GM12873 (cell line): ENCODE results near the gene DDX41.

Experiments
- TF ChIP-seq, protein P1 (sequence below): IDR thresholded peaks from 2 replicates; pipeline ENCODE4 v1.5.1; 2012; ENCODE audit warnings: low read depth, mild to moderate bottlenecking, moderate library complexity, low read length, control low read depth; ENCODE audit not compliant: insufficient read depth; ENCODE audit errors: missing control alignments

Gene DDX41

DNA sequence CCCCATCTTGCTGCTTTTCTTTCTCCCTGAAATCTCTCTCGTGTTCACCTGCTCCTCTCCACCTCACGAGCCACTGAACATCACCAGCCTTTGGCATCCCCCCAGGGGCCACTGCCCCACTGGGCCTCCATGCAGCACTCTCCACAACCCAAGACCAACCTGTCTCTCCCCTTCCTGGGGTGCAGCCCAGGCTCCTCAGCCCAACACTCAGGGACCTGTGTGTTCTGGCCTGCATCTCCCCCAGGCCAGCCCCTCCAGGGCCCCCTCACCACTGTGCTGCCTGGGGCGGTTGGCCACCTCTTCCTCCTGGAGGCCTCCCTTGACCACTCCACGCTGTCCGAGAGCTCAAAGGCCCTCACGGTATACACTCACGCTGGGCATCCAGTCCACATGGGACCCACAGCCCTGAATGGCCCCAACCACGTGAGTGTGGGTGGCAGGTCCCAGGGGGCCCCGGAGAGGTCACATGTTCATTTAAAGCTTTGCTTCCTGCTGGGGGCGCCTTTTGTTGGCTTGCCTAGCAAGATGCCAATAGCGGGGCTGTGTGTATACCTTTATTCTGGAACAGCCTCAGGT, 6.7 kb downstream of the DDX41 start:
- TF ChIP-seq, protein P1, sequence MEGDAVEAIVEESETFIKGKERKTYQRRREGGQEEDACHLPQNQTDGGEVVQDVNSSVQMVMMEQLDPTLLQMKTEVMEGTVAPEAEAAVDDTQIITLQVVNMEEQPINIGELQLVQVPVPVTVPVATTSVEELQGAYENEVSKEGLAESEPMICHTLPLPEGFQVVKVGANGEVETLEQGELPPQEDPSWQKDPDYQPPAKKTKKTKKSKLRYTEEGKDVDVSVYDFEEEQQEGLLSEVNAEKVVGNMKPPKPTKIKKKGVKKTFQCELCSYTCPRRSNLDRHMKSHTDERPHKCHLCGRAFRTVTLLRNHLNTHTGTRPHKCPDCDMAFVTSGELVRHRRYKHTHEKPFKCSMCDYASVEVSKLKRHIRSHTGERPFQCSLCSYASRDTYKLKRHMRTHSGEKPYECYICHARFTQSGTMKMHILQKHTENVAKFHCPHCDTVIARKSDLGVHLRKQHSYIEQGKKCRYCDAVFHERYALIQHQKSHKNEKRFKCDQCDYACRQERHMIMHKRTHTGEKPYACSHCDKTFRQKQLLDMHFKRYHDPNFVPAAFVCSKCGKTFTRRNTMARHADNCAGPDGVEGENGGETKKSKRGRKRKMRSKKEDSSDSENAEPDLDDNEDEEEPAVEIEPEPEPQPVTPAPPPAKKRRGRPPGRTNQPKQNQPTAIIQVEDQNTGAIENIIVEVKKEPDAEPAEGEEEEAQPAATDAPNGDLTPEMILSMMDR: peak; percentile 30

DNA sequence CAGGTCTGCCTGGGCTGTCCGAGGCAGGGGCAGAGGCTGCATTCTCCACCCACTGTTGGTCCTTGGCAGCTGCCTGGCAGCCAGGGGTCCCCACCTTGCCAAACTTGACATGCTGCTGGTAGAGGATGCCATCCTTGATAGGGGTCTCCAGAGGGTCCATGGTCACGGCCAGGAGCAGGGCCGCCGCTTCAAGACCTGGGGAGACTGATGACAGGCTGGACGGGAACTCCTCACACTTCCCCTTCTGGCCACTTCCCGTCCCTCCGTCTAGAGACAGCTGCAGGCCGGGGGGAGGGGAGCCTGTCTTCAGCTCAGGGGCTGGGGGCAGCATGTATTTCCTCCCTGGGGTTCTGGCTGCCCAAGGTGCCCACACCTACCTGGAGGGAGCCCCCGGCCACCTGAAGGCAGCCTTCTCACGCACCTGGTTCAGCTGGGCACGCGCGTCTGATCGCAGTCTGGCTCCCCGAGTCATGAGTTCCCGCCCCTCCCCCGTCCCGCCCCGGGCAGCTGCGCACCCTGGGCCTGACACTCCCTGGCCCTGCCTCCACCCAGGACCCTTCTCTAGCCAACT, 7.3 kb downstream of the DDX41 start, which contains the start of gene DOK3:
TSS of gene DOK3 (minus strand) at position 446 of the 571 bp plus-strand sequence. CDS start at position 160, 286 bp downstream.
- TF ChIP-seq, protein P1: no peak

DNA sequence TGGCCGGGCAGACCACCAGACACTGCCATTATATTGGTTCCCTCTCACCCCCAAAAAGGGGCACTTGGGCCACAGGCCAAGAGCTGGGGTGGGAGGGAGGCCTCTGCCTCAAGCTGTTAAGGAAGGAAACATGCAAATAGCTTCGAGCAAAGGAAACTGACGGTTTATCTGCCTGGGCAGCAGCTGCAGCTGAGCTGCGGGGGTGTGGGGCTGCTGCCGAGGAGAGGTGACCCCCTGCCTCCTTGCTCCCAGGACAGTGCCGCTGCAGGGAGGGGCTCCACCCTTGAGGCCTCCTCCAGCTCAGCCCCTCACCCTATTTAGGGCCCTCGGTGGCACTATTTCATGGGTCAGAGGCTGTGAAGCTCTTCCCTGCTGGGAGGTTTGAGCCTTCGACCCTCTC, 7.9 kb downstream of the DDX41 start:
- TF ChIP-seq, protein P1: no peak

DNA sequence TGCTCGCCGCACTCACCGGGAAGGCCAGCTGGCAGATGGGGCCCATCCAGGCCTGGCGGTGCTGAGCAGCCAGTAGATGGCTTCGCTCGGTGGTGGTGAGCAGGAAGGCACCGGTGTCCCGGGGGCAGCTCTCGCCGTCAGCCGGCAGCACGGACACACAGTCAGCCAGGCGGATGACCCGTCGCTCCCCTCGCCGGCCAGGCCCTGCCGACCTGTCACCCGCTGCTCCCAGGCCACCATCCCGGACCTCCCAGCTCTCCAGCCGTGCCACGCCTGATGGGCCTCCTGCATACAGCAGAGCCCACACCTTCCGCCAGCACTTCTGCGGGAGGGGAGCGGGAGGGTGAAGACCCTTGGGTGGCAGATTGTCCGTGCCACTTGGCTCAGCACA, 8.5 kb downstream of the DDX41 start:
- TF ChIP-seq, protein P1: no peak

DNA sequence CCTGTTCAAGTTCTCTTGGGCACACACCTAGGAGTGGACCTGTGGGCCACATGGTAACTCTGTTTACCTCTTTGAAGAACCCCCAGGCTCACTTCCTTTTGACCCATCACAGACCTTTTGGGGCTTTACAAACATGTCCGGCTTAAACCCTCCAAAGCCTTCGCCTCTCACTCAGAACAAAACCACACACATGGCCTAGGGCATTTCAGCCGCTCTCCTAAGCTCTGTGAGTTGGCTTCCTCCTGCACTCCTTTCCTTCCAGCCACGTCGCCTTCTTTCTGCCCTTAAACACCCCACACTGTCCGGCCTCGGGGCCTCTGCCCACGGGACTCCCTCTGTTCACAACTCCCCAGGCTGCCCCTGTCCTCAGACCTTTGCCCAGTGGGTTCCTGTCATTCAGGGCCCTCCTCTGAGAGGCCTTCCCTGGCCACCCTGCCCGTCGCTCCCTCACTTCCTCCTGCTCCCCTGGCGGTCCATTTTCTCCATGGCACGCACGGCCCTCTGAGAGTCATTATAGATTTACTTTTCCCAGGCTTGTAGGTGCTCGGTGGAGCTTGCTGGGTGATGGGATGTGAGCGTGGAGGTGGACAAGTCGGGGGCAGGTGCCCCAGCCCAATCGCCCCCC, 9.1 kb downstream of the DDX41 start:
- TF ChIP-seq, protein P1: peak; percentile 14

DNA sequence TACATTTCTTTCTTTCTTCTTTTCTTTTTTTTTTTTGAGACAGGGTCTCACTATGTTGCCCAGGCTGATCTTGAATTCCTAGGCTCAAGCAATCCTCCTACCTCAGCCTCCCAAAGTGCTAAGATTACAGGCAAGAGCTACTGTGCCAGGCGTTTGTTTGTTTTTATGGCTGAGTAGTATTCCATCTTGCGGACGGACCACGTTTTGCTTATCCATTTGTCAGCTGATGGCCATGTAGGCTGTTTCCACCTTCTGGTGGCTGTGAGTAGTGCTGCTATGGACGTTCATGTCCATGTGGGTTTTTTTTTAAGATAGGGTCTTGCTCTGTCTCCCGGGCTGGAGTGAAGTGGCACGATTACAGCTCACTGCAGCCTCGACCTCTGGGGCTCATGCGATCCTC, 9.6 kb downstream of the DDX41 start:
- TF ChIP-seq, protein P1: peak; percentile 51

DNA sequence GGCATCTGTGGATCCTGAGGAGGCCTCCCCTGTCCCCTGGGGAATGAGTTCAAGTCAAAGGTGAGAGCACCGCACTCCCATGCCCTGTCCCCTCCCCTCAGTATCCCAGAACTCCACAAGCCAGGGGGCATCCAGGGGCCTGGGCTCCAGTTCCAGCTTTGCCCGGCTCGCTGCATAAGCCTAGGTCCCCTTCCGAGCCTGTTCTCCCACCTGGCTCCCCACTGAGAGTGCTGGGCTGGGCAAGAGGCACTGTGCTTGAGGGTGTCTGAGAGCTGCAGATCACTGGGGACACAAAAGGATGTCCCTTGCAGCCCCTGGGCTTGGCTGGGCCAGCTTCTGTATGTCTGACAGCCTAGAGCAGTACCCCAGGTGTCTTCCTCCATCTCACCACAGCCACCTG, 11.7 kb downstream of the DDX41 start:
- TF ChIP-seq, protein P1: no peak
